Epidermal melanocyte (primary cell): ENCODE data around the gene TSPAN14.
"Not testable (repeated sequence)": the region's sequence is repeated elsewhere in the genome, so short reads cannot be mapped to it uniquely, and the experiment has no call there.

ENCODE experiments used
- DNase-seq: peaks from one replicate; pipeline ENCODE4 v3.0.0; 2011; ENCODE audit warnings: low spot score; ENCODE audit not compliant: insufficient read length

TSPAN14 gene

GRCh38 chr10:80453842-80454512, at the start of gene TSPAN14:
Gene TSPAN14, plus strand, starts transcription at chr10:80454310. Its CDS starts 34,924 bp downstream, at chr10:80489234.
- DNase-seq, result peak; percentile 70

DNA sequence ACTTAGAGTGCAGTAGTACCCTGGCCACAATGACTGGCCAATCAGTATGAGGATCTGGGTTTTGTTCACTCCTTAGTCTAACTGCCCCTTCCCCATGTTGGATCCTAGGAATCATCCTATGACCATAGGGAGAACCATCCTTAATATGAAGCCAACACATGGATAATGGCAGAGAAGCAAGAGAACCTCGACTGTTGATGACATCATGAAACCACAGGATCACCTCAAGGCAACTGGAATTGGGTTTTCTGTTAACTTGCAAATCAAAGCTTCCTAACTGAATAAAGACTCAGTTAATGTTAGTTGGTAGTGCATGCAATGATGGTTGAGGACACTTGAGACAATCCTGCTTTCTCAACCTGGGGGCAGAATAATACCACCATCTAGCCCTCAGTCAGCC, 49.1 kb upstream of the TSPAN14 start:
- DNase-seq, result no peak

- DNase-seq, result no peak
Observed at GRCh38 chr10:80405626-80406025, 48.5 kb upstream of the TSPAN14 start.

GRCh38 chr10:80406204-80406603, 47.9 kb upstream of the TSPAN14 start:
- DNase-seq, result no peak

GRCh38 chr10:80407812-80408241, 46.3 kb upstream of the TSPAN14 start:
- no peak for DNase-seq

DNA sequence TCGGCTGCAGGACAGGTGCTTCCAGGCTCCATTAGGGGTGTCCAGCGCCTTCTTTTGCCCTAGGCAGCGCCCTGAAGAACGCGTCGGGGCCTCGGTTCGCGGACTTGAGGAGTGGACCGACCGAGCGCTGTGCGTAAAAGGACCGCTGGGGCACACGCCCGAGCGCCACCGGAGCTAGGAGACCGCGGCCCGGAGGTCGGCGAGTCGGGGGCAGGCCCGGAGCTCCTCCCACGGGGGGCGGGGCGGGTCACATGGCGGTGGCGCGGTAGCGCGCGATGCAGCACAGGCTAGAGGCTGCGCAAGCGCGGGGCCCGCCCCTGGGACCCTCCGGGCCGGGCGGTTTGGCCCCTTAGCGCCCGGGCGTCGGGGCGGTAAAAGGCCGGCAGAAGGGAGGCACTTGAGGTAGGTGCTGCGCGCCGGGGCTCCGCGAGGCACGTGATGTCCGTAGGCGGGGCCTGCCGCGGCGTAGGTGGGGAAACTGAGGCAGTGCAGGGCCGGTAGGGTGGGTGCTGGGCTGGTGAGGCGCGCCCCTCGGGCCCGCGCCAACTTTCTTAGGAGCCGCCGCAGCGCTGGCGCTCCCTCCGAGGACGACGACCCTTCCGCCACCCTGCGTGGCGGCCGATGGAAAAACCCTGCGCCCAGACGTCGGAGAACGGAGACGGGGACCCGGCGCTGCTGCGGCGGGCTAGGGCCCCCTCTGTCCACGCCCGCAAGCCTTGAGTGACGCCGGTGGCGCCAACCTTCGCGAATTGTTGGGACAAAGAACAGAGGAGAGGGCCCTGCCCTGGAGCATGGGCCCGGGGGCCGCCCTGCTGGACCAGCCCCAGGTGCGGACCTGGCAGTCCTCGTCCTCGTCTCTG, 45.6 kb upstream of the TSPAN14 start, which contains the start of gene PRXL2A:
TSS of gene PRXL2A (plus strand) at position 310 of the 860 bp plus-strand sequence. CDS start 11,917 bp downstream, outside the sequence.
- peak; percentile 82 for DNase-seq

GRCh38 chr10:80409121-80409520, 45.0 kb upstream of the TSPAN14 start:
- DNase-seq, result no peak

DNA sequence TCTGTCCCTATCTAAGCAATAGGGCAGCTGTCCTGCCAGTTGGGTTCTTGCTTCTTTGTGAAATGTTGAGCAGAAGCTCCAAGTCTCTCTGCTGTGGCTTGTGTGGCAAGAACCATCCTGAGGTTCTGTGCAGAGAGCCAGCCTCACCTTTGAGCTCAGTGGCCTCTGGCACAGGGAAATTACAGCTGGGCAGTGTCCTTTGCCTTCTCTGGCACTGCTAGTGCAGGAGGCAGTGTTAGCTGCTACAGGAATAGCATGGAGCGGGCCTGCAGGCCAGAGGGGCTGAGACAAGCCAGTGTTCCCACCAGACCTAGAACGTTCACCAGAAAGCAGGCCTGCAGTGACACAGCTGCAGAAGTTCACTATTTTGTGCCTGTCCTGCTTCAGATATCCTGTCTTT, 44.0 kb upstream of the TSPAN14 start:
- no peak for DNase-seq

DNA sequence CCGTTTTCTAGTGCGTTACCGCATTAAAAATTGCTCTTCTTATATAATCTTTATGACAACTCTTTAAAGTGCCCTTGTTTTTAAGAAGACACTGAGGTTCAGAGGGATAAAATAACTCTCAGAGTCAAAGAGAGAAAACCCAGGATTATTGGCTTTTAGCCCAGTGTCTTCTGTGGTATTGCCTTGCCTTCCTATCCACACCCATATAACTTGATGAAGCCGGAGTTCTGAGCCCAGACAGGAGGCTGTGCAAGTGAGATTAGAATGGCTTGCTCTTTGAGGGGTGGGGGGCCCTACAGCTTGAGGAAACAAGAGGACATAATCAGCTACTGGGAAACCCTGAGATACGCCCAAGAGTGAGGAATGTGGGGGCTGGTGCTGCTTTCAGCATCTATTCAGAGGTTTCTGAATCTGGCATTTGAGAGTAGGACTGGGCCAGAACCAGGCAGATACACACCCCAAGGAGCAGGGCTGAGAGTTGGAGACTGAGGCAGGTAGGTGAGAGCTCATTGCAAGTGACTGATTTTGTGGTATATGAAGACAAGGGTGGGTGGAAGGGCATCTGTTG, 43.4 kb upstream of the TSPAN14 start:
- DNase-seq, result no peak

DNA sequence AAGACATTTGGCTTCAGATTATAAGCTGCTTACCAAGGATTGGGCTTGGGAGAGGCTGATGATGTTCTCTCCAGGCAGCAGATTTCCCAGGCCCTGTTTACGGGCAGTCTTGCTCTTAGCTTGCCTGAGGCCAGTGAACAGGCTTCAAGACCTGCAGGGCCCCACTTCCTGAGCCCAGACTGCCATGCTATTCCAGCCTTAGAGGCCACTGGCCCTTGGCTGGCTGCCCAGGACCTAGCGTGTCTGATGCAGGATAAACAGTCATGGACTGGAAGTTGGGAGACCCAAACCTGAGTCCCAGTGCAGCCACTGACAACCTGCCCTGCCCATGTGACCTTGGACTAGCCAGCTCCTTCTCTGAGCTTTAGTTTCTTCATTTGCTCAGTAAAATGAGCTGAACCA, 42.8 kb upstream of the TSPAN14 start:
- no peak for DNase-seq

DNA sequence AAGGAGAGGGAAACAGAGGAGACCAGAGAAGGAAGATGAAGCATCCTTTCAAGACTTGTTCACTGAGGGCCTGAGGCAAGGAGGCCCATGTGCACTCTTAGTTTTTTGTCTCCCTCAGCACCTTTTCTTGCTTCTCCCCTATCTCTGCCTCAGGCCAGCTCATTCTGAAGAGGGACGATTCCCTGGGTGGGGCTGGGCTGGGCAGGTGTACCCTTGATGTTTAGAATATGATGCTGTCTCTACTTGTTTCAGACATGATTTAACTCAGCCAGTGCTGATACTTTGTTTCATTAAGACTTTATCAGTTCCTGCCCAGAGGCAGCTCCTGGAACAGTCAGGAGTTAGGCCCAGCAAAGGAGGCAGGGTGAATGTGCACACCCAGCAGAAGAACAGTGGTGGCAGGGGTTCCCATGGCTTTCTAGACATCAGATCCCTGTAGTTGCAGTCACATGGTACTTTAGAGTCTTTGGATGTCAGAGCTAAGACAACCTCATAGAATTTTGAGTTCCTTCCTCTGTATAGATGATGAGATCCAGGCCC, 42.4 kb upstream of the TSPAN14 start:
- no peak for DNase-seq

DNA sequence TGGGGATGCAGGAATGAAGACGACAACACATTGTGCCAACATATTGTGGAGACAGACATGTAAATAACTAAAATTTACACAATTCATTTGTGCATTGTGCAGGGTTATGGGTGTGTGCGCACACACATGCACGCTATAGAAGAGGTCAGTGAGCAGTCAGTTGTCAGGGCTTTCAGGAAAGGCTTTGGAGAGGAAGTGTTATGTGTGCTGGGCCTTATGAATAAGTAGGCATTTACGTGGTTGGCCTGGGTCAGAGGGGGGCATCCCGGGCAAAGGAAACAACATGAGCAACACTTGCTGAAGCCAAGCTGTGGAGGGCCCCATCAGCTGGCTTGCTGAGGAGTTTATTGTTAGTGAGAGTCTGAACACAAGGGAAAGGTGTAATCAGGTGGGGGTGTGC, 41.6 kb upstream of the TSPAN14 start:
- no peak for DNase-seq

DNA sequence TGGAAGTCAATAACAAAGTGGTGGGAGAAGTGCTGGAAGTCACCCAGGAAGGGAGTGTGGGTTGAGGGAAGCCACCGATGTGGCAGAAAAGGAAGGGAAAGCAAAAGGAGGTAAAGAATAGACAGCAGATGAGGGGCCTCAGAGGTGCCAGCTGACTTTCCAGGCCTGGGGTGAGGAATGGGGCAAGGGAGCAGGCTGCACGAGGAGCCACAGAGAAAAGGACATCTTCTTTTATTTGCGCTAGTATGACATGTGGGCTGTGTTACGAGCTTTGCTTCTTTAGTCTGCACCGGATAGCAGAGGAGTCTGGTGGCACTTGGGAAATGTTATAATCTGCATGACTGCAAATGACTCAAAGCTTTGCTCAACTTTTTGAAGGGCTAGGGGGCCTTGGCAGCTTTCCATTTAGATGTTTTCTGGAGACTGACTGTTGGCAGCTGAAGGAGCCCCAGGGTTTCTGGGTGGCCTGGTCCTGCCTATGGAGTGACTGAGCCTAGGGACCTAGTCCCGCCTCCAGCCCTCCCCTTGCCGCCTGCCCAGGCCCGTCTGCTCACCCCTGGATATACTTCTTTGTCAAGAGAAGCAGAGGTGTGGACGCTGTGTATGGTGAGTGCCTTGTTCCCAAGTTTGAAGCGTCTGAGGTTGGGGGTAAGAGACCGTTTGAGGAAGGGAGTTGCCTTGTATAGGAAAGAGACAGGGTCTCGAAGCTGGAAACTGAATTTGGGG, 40.7 kb upstream of the TSPAN14 start:
- DNase-seq, result no peak

DNA sequence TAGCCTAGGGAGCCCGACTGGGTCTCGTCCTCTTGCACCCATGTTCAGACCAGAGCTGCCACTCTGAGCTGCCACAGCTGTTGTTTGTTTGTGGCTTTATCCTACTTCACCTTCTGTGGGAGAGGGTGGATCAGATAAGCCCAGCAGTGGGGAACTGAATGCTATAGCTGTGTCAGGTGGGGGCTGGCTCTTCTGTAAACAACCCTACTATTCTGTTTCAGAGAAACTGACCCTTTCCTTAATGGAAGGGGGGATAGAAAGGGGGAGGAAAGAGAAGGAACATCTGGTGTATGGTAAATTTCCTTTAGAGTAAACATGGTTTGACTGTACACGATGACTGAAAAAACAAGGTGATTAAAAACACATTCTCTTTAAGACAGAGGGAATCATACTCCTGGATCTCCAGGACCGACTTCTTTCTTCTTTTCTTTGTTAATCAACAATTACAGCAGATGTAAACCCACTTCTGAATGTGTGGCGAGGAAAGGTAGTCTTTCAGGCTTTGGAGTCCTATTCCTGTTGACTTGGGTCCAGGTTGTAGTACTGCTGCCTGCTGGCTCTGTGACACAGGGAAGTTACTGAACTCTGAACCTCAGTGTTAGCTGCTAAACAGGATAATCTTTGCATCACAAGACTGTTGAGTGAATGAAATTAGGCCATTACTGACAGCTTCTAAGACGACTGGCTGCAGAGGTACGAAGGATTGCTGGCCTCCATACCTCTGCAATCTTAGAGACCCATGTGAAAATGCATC, 39.8 kb upstream of the TSPAN14 start:
- DNase-seq, result no peak

GRCh38 chr10:80415734-80416478, 38.2 kb upstream of the TSPAN14 start:
- DNase-seq, result no peak

GRCh38 chr10:80416479-80417098, 37.5 kb upstream of the TSPAN14 start:
- DNase-seq, result no peak

DNA sequence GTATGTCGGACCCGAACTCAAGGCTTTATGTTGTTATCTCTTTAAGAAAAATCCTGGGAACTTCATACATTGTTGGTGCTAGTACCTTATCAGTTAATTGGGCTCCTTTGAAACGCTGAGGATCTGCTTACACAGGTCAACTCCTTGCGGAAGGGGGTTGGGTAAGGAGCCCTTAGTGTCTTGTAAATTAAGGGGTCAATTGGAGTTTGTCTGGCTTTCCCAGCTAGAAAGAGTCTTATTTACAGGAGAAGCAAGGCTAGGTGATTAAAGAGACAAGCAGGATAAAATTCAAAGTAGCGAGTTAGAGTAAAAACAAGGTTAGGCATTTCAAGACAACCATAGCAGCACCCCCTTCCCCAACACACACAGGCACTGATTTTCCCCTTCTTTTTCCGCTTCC, 36.9 kb upstream of the TSPAN14 start:
- DNase-seq, result not testable (repeated sequence)

DNA sequence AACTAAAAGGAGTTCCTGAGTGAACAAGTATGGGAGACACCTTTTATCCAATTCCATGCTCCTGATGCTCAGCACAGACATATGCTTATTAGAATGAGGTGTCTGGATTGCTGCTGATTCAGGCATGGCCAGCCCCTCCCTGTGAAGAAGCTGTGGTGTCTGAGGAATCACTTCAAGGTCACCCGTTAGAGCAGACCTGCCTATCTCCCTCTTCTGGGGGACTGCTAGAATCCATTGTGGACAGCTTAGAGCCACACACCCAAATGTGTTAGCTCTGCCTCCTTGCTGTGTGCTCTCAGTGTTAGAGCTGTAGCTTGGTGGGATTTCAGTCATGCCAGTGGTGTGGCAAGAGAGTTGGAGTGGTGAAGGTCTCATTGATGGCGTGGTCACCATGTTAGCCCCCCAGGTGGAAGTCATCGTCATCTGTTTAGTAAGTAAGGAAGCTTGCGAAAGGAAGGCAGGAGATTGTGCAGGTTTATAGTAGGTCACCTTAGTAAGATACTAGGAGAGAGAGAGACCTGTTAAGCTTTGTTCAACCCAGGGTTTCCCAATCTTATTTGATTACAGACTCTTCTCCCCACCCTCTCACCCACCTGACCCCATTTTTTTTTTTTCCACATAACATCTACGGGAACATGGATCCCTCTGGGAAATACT, 32.9 kb upstream of the TSPAN14 start:
- no peak for DNase-seq
